NCI-H345 (cell line): ENCODE measurements around the gene KANK2.

Experiments
- DNase-seq: peaks from one replicate; lab custom pipeline; 2025; lab: John Stamatoyannopoulos, UW

Gene KANK2

GRCh38 chr19:11225815-11226214 lies 28.5 kb upstream of the KANK2 start:
- DNase-seq = no peak

- DNase-seq = no peak
Observed at GRCh38 chr19:11225172-11225571, 27.8 kb upstream of the KANK2 start.

GRCh38 chr19:11224429-11224828 lies 27.1 kb upstream of the KANK2 start:
- no peak for DNase-seq

- no peak for DNase-seq
Observed at GRCh38 chr19:11223200-11223599, 25.9 kb upstream of the KANK2 start.

GRCh38 chr19:11221082-11221598 lies 23.8 kb upstream of the KANK2 start:
- no peak for DNase-seq

- DNase-seq = no peak
Observed at GRCh38 chr19:11214387-11214786, 17.0 kb upstream of the KANK2 start.

GRCh38 chr19:11210656-11210928 lies 13.2 kb upstream of the KANK2 start:
- DNase-seq = no peak

GRCh38 chr19:11209839-11210655 lies 12.7 kb upstream of the KANK2 start:
- DNase-seq = no peak

- DNase-seq = no peak
Observed at GRCh38 chr19:11208561-11209471, 11.5 kb upstream of the KANK2 start.

- no peak for DNase-seq
Observed at GRCh38 chr19:11205939-11206570, 8.7 kb upstream of the KANK2 start.

- DNase-seq = no peak
Observed at GRCh38 chr19:11204943-11205349, 7.6 kb upstream of the KANK2 start.

GRCh38 chr19:11204076-11204602 lies 6.8 kb upstream of the KANK2 start:
- no peak for DNase-seq

- no peak for DNase-seq
Observed at GRCh38 chr19:11203194-11204075, 6.1 kb upstream of the KANK2 start.

- DNase-seq = no peak
Observed at GRCh38 chr19:11202488-11203193, 5.3 kb upstream of the KANK2 start.

- DNase-seq = no peak
Observed at GRCh38 chr19:11201791-11202190, 4.4 kb upstream of the KANK2 start.

- no peak for DNase-seq
Observed at GRCh38 chr19:11200931-11201330, 3.6 kb upstream of the KANK2 start.

GRCh38 chr19:11200015-11200574 lies 2.8 kb upstream of the KANK2 start:
- DNase-seq = no peak

GRCh38 chr19:11199517-11199916 lies 2.2 kb upstream of the KANK2 start:
- DNase-seq = no peak

GRCh38 chr19:11198769-11199424 lies 1.6 kb upstream of the KANK2 start:
- DNase-seq = no peak

GRCh38 chr19:11198175-11198534 lies 810 bp upstream of the KANK2 start:
- no peak for DNase-seq
